Measurements from ENCODE around the gene SVIL. TPM values are rescaled to one million over a fixed set of nuclear protein-coding genes. Genes with fewer than 3 reads are reported as not detected.

Gene SVIL
- total and polyA plus RNA-seq, 7 donors, result 8.3 to 1,443 (median 637) TPM

DNA sequence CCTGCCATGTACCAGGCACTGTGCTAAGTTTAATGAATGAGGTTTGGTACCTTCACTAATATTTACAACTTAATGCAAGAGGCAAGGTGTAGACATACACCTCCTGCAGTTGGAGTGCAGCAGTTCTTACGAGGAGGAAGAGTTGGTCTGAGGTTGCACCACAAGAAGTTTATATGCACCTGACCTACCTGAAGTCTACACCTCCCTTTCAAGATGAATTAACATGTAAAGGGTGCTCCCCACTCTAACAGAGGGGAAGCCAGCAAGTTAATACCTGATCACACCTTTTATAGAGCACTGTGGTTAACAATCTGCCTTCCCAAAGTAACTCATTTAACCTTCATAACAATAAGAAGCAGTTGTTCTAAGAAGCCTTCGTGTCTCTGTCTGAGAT, 225.9 kb downstream of the SVIL start:
- H3K27ac ChIP-seq, result peak overlapping the region; percentile 89 to 94 (median 93)
- intact Hi-C loops (cut with DNase I), result no loop called here
- peaks cover 0 to 42% (median 34%) of the 10 kb centered on the region in 4 donors for H3K4me1 ChIP-seq
- H3K9me3 ChIP-seq, result no peaks in the 10 kb centered on the region
- H3K27me3 ChIP-seq, result no peaks in the 10 kb centered on the region
- DNase-seq, result no peak
- no peaks in the 10 kb centered on the region for H3K36me3 ChIP-seq
- TF ChIP-seq POLR2A (IDR thresholded peaks at IDR 0.05) (no peak), POLR2AphosphoS5 (IDR thresholded peaks at IDR 0.05) (no peak), EP300 (IDR thresholded peaks at IDR 0.05) (no peak)
- TF ChIP-seq, protein P1, sequence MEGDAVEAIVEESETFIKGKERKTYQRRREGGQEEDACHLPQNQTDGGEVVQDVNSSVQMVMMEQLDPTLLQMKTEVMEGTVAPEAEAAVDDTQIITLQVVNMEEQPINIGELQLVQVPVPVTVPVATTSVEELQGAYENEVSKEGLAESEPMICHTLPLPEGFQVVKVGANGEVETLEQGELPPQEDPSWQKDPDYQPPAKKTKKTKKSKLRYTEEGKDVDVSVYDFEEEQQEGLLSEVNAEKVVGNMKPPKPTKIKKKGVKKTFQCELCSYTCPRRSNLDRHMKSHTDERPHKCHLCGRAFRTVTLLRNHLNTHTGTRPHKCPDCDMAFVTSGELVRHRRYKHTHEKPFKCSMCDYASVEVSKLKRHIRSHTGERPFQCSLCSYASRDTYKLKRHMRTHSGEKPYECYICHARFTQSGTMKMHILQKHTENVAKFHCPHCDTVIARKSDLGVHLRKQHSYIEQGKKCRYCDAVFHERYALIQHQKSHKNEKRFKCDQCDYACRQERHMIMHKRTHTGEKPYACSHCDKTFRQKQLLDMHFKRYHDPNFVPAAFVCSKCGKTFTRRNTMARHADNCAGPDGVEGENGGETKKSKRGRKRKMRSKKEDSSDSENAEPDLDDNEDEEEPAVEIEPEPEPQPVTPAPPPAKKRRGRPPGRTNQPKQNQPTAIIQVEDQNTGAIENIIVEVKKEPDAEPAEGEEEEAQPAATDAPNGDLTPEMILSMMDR (IDR thresholded peaks at IDR 0.05), result no peak
- 37 to 39% methylated on average over 2 of the region's 2 CpGs for WGBS, 2 donors
- peak overlapping the region; percentile 64 to 78 (median 72) for H3K4me3 ChIP-seq

Small RNA genes lying within 50 kb of the gene (small RNA-seq; reads per million reads assigned to genes)
- gene MIR604, result 0 reads per million in 3 donors
- 0 reads per million in 3 donors for gene MIR938
- gene RF00105, result 0 reads per million in 3 donors
